GM12801 (cell line): ENCODE data around the gene ZNF236.

Source experiments
- CTCF ChIP-seq: IDR thresholded peaks from one replicate; pipeline ENCODE4 v1.5.1; 2011; ENCODE audit warnings: control low read depth; ENCODE audit not compliant: insufficient read length; ENCODE audit errors: extremely low read depth

The ZNF236 gene

GRCh38 chr18:76873713-76874112 lies 51.4 kb downstream of the ZNF236 start:
- TF ChIP-seq CTCF = no peak

GRCh38 chr18:76874642-76875389 lies 52.5 kb downstream of the ZNF236 start:
- TF ChIP-seq CTCF = no peak

- TF ChIP-seq CTCF = no peak
Observed at GRCh38 chr18:76875390-76876325, 53.3 kb downstream of the ZNF236 start.

- TF ChIP-seq CTCF = no peak
Observed at GRCh38 chr18:76878426-76878825, 56.1 kb downstream of the ZNF236 start.

- TF ChIP-seq CTCF = no peak
Observed at GRCh38 chr18:76880026-76880425, 57.7 kb downstream of the ZNF236 start.

- TF ChIP-seq CTCF = no peak
Observed at GRCh38 chr18:76881744-76882143, 59.4 kb downstream of the ZNF236 start.

- no peak for TF ChIP-seq CTCF
Observed at GRCh38 chr18:76882146-76882545, 59.8 kb downstream of the ZNF236 start.
